SK-N-SH treated with all-trans-retinoic acid at 6 μM for 48 hours (cell line): Measurements from ENCODE around the gene RBKS.

Experiments
- ATAC-seq: fragments of 200-7000 bp; cut with Tn5 transposase; 3 replicates; pipeline ENCODE4 v1.9.1; 2020; ENCODE audit warnings: mild to moderate bottlenecking, moderate library complexity
- ARNTL ChIP-seq: fragments of 450-650 bp; formaldehyde crosslinking; IDR thresholded peaks from 2 replicates; pipeline ENCODE4 v1.5.0; 2020; ENCODE audit warnings: low read depth, mild to moderate bottlenecking, moderate library complexity, borderline replicate concordance
- BACH2 ChIP-seq: fragments of 250-450 bp; sonication (Bioruptor Pico); IDR thresholded peaks from 2 replicates; pipeline ENCODE4 v1.9.0; 2021; ENCODE audit warnings: mild to moderate bottlenecking, borderline replicate concordance
- CREB5 ChIP-seq: fragments of 250-450 bp; sonication (Bioruptor Pico); IDR thresholded peaks from 2 replicates; pipeline ENCODE4 v1.5.1; 2020; ENCODE audit warnings: low read depth, mild to moderate bottlenecking, moderate library complexity
- CSDC2 ChIP-seq: fragments of 250-450 bp; sonication (Bioruptor Pico); IDR thresholded peaks from 2 replicates; pipeline ENCODE4 v1.5.0; 2020; ENCODE audit warnings: mild to moderate bottlenecking, moderate library complexity
- CSRNP3 ChIP-seq: fragments of 250-450 bp; sonication (Bioruptor Pico); IDR thresholded peaks from 2 replicates; pipeline ENCODE4 v1.5.1; 2021; ENCODE audit warnings: mild to moderate bottlenecking, moderate library complexity
- ESRRG ChIP-seq: fragments of 250-450 bp; sonication (Bioruptor Pico); IDR thresholded peaks from 2 replicates; pipeline ENCODE4 v1.6.1; 2021; ENCODE audit warnings: mild to moderate bottlenecking
- GLIS3 ChIP-seq: fragments of 250-450 bp; sonication (Bioruptor Pico); IDR thresholded peaks from 2 replicates; pipeline ENCODE4 v1.5.0; 2020; ENCODE audit warnings: mild to moderate bottlenecking, moderate library complexity
- ISL1 ChIP-seq: fragments of 250-450 bp; sonication (Bioruptor Pico); IDR thresholded peaks from 2 replicates; pipeline ENCODE4 v2.1.2; 2022; ENCODE audit warnings: mild to moderate bottlenecking, moderate library complexity
- OSR1 ChIP-seq: fragments of 250-450 bp; sonication (Bioruptor Pico); IDR thresholded peaks from 2 replicates; pipeline ENCODE4 v1.8.0; 2022; ENCODE audit warnings: moderate library complexity, mild to moderate bottlenecking, inconsistent platforms
- POU6F1 ChIP-seq: fragments of 250-450 bp; sonication (Bioruptor Pico); IDR thresholded peaks from 2 replicates; pipeline ENCODE4 v1.8.0; 2021; ENCODE audit warnings: low read depth, mild to moderate bottlenecking, moderate library complexity, borderline replicate concordance
- PPARA ChIP-seq: fragments of 250-450 bp; sonication (Bioruptor Pico); IDR thresholded peaks from 2 replicates; pipeline ENCODE4 v1.5.0; 2020; ENCODE audit warnings: mild to moderate bottlenecking, borderline replicate concordance
- SNAI2 ChIP-seq: fragments of 250-450 bp; sonication (Bioruptor Pico); IDR thresholded peaks from 2 replicates; pipeline ENCODE4 v1.5.0; 2020; ENCODE audit warnings: mild to moderate bottlenecking, moderate library complexity
- TOX ChIP-seq: fragments of 250-450 bp; sonication (Bioruptor Pico); IDR thresholded peaks from 2 replicates; pipeline ENCODE4 v1.8.0; 2021; ENCODE audit warnings: mild to moderate bottlenecking, moderate library complexity, borderline replicate concordance
- TSHZ2 ChIP-seq: fragments of 250-450 bp; sonication (Bioruptor Pico); IDR thresholded peaks from 2 replicates; pipeline ENCODE4 v1.5.0; 2020; ENCODE audit warnings: mild to moderate bottlenecking, moderate library complexity
- ZC3H10 ChIP-seq: fragments of 250-450 bp; sonication (Bioruptor Pico); IDR thresholded peaks from 2 replicates; pipeline ENCODE4 v1.5.1; 2021; ENCODE audit warnings: mild to moderate bottlenecking, moderate library complexity
- ZFP3 ChIP-seq: fragments of 250-450 bp; sonication (Bioruptor Pico); IDR thresholded peaks from 2 replicates; pipeline ENCODE4 v1.5.0; 2020; ENCODE audit warnings: mild to moderate bottlenecking, moderate library complexity
- ZFP30 ChIP-seq: fragments of 450-650 bp; formaldehyde crosslinking; IDR thresholded peaks from 2 replicates; pipeline ENCODE4 v1.5.0; 2022; ENCODE audit warnings: mild to moderate bottlenecking, moderate library complexity
- ZNF565 ChIP-seq: fragments of 450-650 bp; formaldehyde crosslinking; conservative IDR thresholded peaks from 2 replicates; pipeline ENCODE4 v1.5.0; 2020; ENCODE audit warnings: low read depth, mild to moderate bottlenecking, moderate library complexity
- ZNF70 ChIP-seq: fragments of 450-650 bp; formaldehyde crosslinking; IDR thresholded peaks from 2 replicates; pipeline ENCODE4 v1.5.0; 2020; ENCODE audit warnings: mild to moderate bottlenecking, moderate library complexity
- ZNF8 ChIP-seq: fragments of 450-650 bp; formaldehyde crosslinking; IDR thresholded peaks from 2 replicates; pipeline ENCODE4 v1.5.0; 2020; ENCODE audit warnings: mild to moderate bottlenecking, moderate library complexity

The RBKS gene

GRCh38 chr2:27904405-27904665 lies 14.1 kb upstream of the RBKS start:
- no peak for ATAC-seq
- TF ChIP-seq BACH2 (CRISPR knock-in tag) (no peak), SNAI2 (no peak), ISL1 (no peak), TSHZ2 (CRISPR knock-in tag) (no peak), ZFP3 (no peak), ZNF8 (CRISPR knock-in tag) (no peak), CSRNP3 (CRISPR knock-in tag) (no peak), ZC3H10 (no peak), ESRRG (CRISPR knock-in tag) (no peak), GLIS3 (CRISPR knock-in tag) (no peak), PPARA (CRISPR knock-in tag) (no peak), ZFP30 (no peak), ZNF565 (CRISPR knock-in tag) (no peak), OSR1 (CRISPR knock-in tag) (no peak), CREB5 (CRISPR knock-in tag) (no peak), CSDC2 (CRISPR knock-in tag) (no peak), POU6F1 (CRISPR knock-in tag) (no peak), ZNF70 (no peak), ARNTL (CRISPR knock-in tag) (no peak)

GRCh38 chr2:27903649-27904404 lies 13.6 kb upstream of the RBKS start:
- no peak for TF ChIP-seq CSRNP3 (CRISPR knock-in tag)
- TF ChIP-seq ZNF70: no peak
- TF ChIP-seq SNAI2: no peak
- TF ChIP-seq BACH2 (CRISPR knock-in tag): no peak
- no peak for TF ChIP-seq ARNTL (CRISPR knock-in tag)
- no peak for TF ChIP-seq CREB5 (CRISPR knock-in tag)
- TF ChIP-seq CSDC2 (CRISPR knock-in tag): no peak
- no peak for TF ChIP-seq ZFP30
- no peak for TF ChIP-seq PPARA (CRISPR knock-in tag)
- TF ChIP-seq ZNF565 (CRISPR knock-in tag): no peak
- TF ChIP-seq ZNF8 (CRISPR knock-in tag): no peak
- no peak for TF ChIP-seq ISL1
- no peak for TF ChIP-seq TOX (CRISPR knock-in tag)
- ATAC-seq: peak; percentile 44; the same call in 1 of the 3 replicates
